ENCODE measurements around the gene RUNDC3A.
"Not testable (repeated sequence)": the region's sequence is repeated elsewhere in the genome, so short reads cannot be mapped to it uniquely, and the experiment has no call there.

Gene RUNDC3A

DNA sequence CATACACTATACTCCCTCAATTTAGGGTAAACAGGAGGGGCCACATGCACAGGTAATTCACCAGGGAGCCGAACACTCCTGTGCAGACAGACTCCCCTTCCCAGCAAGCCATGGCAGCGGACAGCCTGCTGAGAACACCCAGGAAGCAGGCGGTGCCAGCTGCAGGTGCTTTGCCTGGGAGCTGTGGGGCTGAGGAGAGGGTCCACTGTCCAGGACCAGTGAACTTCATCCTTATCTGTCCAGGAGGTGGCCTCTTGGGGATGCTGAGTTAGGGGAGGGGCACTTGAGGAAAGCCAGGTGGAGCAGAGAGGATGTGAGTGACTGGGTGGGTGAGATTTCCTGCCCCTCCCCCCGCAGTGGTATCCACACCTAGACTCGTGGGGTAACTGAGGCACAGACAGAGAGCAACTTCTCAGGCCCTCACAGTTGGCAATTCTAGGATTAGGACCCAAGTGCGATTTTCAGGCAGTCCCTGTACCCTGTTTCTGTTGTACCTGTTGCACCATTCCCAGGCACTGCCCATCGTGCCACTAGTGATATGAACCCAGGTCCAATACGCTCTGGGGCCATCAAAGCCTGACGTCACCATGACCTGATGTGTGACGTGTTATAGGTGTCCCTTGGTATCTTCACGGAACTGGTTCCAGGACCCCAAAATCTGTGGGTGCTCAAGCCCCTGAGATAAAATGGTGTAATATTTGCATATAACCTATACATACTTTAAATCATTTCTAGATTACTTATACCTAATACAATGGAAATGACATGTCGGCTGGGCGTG is 37.9 kb downstream of the RUNDC3A start:
- no peak for DNase-seq

DNA sequence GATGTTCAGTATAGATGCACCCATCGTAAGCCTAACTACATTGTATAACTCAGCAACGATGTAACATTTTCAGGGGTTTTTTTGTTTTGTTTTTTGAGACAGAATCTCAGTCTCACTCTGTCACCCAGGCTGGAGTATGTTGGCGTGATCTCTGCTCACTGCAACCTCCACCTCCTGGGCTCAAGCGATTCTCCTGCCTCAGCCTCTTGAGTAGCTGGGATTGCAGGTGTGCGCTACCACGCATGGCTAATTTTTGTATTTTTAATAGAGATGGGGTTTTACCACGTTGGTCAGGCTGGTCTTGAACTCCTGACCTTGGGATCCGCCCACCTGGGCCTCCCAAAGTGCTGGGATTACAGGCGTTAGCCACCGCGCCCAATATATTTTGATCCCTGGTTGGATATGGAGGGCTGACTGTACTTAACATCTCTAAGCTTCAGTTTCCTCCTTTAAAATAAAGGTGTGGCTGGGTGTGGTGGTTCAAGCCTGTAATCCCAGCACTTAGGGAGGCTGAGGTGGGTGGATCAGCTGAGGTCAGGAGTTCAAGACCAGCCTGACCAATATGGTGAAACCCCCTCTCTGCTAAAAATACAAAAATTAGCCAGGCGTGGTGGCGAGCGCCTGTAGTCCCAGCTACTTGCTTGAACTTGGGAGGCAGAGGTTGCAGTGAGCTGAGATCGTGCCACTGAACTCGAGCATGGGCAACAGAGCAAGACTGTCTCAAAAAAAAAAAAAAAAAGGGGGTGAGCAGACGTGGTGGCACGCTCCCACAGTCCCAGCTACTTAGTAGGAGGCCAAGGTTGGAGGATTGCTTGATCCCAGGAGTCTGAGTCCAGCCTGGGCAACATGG is 39.0 kb downstream of the RUNDC3A start:
- DNase-seq = not testable (repeated sequence)

DNA sequence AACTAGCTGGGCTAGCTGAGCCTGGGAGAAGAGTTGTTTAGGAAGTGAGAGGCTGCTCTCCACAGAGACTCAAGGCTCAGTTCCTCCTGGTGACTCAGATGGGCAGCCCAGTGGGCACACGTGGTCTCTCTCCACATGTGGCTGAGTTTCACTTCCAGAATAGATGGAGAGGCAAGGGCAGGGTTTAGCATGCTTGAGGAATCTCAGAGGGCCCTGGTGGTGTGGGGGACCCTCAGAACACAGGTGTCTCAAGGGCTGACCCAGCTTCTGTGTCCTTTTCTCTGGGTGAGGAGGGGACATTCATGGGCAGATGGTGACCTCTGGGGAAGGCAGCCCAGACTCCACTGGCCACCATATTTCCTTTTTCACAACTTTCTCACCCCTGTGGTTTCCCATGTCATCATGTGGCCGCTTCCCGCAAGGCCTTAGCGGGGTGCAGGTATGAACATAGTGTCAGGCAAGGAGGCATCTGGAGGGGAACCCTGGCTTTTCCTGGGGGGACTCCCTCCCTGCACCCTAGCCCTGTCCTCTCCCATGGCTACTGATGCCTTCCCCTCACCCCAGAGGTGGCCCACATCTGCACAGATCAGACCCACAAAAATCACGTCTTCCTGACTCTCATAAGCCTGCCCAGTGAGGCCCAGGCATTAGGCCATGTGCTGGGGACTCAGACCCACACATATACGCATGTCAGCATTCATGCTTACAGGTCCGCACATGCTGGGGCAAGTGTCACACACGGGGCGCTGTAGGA is 40.0 kb downstream of the RUNDC3A start:
- DNase-seq = no peak

DNA sequence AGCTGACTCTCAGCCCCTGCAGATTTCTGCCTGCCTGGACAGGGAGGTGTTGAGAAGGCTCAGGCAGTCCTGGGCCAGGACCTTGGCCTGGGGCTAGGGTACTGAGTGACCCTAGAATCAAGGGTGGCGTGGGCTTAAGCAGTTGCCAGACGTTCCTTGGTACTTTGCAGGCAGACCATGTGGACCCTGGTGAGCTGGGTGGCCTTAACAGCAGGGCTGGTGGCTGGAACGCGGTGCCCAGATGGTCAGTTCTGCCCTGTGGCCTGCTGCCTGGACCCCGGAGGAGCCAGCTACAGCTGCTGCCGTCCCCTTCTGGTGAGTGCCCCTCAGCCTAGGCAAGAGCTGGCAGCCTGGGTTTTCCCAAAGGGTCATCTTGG is 40.6 kb downstream of the RUNDC3A start:
- no peak for DNase-seq

DNA sequence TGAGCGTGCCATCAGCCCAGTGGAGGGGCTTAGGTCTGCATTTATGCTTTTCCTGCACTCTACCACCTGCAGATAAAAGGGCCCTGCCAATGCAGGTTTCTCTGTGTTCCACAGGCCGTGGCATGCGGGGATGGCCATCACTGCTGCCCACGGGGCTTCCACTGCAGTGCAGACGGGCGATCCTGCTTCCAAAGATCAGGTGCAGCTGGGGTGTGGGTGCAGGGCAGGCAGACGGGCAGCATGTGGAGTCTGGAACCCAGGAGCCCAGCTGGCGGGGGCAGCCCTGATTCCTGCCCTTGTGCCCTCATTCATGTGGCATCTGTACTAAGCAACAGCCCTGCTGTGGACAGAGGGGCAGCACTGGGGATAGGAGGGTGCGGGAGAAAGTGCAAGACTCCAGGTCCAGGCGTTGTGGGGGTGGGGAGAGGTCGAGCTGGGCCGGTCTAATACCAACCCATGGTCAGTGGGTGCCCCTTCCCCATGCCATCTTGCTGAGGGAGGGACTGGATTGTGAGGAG is 41.2 kb downstream of the RUNDC3A start:
- DNase-seq = no peak

DNA sequence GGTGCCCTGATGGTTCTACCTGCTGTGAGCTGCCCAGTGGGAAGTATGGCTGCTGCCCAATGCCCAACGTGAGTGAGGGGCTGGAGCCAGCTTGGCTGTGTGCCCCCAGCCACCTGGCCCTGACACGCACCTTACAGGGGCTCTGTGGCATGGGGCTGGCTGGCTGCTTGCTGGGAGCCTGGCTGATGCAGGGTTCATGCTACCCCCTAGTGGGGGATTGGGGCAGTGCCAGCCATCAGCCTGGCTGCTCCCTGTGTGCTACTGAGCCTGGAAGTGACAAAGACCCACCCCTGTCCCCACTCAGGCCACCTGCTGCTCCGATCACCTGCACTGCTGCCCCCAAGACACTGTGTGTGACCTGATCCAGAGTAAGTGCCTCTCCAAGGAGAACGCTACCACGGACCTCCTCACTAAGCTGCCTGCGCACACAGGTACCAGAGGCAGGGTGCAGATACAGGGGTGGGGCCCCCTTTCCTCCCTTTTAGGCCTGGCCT is 42.4 kb downstream of the RUNDC3A start:
- DNase-seq = peak; percentile 3

DNA sequence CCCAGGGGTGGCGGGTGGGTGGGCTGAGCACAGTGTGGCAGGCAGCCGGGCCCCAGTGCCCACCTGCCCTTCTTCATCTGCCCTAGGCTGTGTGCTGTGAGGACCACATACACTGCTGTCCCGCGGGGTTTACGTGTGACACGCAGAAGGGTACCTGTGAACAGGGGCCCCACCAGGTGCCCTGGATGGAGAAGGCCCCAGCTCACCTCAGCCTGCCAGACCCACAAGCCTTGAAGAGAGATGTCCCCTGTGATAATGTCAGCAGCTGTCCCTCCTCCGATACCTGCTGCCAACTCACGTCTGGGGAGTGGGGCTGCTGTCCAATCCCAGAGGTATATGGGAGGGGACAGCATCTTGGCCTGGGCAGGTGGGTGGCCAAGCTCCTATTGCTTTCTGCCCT is 43.1 kb downstream of the RUNDC3A start:
- DNase-seq = no peak

DNA sequence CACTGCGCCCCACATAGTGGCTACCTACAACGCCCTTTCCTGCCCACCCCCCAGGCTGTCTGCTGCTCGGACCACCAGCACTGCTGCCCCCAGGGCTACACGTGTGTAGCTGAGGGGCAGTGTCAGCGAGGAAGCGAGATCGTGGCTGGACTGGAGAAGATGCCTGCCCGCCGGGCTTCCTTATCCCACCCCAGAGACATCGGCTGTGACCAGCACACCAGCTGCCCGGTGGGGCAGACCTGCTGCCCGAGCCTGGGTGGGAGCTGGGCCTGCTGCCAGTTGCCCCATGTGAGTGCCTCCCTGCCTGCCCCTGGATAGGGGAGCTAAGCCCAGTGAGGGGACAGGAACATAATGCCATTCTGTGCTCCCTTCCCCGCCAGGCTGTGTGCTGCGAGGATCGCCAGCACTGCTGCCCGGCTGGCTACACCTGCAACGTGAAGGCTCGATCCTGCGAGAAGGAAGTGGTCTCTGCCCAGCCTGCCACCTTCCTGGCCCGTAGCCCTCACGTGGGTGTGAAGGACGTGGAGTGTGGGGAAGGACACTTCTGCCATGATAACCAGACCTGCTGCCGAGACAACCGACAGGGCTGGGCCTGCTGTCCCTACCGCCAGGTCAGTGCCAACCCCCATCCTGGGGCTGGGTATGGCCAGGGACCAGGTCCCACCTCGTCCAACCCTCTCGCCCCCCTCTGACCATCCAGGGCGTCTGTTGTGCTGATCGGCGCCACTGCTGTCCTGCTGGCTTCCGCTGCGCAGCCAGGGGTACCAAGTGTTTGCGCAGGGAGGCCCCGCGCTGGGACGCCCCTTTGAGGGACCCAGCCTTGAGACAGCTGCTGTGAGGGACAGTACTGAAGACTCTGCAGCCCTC is 43.8 kb downstream of the RUNDC3A start:
- no peak for DNase-seq

DNA sequence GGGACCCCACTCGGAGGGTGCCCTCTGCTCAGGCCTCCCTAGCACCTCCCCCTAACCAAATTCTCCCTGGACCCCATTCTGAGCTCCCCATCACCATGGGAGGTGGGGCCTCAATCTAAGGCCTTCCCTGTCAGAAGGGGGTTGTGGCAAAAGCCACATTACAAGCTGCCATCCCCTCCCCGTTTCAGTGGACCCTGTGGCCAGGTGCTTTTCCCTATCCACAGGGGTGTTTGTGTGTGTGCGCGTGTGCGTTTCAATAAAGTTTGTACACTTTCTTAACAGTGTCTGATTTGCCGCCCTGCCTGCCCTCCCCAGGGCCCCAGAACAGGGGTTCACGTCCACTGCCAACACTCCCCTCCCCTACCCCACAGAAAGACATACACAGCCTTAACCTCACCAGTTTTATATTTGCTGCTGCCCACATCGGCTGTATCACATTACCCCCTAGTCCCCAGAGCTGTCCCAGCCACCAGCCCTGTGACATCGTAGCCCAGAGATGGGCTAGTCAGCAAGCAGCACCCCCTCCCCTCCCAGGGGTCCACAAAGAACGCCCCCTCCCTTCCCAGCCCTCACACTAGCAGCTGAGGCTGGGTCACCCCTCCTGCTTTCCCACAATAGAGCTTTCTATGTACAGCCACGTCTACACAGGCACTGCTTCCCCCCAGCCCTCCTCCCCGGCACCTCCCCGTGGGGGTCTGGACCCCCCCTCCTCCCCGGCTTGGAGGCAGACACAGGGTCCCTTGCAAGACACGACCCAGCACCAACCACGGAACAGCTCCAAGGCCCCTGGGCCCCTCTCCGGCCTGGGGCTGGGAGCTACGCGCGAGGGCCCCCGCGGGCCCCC is 44.6 kb downstream of the RUNDC3A start:
- no peak for DNase-seq

DNA sequence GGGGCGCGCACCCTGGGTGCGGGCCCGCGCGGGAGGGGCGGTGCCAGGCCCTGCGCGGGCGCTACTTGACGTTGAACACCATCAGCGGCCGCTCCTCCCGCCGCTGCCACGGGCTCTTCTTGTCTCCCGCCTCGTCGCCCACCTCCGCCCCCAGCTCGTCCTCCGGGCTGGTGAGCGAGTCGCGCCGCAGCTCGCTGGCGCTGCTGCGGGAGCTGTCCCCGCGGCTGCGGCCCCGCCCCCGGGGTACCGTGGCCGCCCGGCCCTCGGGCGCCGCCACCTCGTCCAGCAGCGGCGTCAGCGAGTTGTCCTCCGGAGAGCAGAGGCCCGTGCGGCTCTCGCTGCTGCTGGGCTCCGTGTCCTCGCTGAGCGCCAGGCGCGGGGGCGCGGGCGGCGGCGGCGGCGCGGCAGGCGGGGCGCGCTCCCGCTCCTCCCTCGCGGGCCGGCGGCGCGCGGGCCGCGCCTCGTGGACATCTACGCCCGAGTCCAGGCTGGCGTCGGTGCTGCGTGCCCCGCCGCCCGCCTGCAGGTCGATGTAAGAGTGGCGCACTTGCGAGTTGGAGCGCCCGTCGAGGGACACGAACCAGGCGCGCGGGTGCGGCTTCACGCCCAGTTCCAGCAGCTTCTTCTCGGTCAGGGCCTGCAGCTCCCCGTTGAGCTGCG is 45.4 kb downstream of the RUNDC3A start:
- DNase-seq = no peak

DNA sequence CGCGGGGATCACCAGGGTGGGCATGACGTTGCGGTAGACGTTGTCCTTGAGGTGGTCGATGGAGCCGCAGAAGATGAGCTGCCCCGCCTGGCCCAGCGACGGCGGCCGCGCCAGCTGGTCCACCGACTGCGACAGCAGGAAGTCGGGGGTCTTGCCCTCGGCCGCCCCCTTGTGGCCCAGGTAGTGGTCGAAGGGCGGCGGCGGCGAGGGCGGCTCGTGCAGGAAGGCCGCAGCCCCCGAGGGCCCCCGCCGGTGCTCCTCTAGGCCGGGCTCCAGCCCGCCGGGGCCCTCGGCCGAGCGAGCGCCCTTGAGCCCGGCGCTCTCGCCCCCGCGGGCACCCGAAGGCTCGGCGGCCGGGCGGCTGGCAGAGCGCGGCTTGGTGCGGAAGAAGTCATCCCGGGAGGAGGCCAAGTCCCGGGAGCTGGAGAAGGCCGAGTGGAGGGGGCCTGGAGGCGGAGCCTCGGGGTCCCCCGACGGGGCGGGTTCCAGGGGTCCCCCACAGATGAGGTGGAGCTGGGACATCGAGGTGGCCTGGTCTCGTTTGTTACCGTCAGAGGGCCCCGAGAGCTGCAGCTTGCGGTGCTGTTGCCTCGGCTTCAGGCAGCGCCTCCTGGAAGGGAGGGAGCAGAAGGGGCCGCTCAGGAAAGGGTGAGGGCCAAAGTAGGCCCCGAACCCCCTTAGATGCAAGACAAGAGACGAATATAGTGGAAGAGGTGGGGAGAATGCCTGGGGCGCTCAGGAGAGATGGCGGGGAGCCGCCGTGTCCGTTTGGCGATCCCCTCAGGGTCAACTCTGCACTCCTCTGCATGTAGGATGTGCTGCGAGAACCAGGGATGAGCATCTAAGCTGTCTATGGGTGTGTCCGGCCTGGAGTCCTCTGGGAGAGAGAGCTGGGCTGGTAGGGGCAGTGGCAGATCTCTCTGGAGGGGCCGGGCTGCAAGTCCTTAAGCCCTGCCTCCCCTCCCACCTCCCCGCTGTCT is 46.5 kb downstream of the RUNDC3A start:
- DNase-seq = no peak

DNA sequence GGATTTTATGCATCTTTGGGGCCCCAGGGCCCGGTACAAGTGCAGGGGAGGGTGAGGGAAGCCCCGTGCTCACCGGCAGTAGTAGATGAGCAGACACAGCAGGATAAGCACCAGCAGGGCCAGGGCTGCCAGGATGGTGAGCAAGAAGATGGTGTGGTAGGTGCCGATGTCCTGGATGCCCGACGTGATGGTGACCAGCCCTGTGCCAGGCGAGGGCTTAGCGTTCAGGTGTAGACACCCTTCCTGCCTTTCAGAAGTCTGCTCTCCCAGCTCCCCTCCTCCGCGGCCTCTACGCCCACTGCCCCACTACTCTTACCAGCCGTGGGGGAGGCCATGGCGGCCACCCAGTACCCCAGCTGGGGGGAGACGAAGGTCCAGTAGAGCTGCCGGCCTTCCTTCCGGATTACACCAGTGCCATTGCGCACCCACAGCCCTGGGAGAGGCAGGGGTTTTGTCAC is 47.3 kb downstream of the RUNDC3A start:
- DNase-seq = no peak

DNA sequence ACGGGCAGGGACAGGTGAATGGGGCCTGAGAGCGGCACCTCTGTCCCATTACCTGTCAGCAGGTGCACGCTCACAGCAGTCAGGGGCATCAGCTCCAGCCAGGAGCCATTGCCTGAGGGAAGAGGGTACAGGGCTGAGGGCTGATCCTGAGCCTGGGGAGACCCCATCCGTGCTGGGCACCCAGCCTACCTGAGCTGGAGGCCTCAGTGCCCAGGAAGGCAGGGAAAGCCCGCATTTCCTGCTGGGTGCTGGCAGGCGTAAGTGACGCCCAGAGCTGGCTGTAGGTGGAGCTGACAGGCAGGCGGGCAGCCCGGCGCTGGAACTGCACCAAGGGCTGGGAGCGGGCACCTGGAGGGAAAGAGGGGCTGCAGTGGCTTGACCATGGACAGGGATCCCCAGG is 47.8 kb downstream of the RUNDC3A start:
- no peak for DNase-seq

DNA sequence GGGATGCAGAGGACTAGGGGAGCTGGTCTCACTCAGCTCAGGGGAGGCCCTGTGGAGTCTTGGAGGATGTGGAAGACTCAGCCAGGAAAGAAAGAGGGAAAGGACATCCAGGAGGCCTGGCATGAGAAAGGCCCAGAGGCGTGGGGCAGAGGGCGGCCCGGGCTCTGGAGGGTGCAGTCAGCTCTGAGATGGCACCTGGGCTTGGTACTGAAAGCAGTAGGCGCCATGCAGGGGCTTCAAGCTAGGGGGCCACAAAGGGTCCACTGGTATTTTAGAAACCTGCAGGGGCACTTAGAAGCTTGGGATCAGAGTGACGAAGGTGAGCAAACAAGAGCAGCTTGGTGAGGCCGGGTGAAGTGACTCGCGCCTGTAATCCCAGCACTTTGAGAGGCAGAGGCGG is 49.7 kb downstream of the RUNDC3A start:
- no peak for DNase-seq

DNA sequence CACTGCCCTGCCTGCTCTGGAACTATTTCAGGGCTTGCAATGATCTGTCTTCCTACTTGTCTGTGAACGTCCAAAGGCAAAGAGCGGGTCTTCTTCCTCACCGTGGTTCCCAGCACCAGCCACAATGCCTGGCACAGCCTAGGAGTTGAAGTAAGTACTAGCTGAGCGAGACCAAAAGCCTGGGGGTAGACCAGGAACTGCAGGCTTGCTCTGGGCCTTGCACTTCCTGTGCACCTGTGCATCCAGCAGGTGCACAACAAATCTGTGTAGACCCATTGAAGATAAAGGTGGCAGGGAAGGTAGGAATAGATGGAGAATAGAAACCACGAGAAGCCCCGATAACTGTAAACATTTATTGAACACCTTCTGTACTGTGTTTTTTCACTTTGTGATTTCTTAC is 50.6 kb downstream of the RUNDC3A start:
- no peak for DNase-seq

DNA sequence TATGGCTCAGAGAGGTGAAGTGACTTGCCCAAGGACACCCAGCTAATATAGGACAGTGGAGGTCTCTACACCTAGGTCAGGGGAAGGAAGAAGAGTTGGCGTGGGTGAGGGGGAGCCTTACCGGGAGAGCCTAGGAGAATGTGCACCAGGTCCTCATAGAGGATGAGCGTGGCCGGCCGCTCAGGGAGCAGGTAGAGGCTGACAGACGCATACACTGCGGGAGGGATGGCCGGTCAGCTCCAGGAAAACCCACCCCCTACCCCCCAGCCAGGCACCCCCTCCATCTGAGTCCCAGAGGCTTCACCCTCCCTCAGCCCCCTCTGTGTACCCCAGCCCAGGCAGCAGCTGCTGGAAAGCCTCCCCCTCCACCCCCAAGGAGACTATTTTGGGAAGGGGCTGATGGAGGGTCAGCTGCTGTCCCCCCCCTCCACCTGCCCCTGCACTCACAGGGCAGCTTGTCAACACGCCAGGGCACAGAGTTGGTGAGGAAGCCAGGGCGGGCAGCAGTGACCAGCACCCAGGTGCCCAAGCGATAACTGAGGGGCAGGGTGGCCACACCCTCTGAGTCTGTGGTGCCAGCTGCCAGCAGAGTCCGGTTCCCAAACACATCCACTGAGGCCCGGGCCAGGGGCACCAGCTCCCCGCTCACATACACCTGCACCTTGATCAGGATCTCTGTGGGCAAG is 51.2 kb downstream of the RUNDC3A start:
- no peak for DNase-seq

DNA sequence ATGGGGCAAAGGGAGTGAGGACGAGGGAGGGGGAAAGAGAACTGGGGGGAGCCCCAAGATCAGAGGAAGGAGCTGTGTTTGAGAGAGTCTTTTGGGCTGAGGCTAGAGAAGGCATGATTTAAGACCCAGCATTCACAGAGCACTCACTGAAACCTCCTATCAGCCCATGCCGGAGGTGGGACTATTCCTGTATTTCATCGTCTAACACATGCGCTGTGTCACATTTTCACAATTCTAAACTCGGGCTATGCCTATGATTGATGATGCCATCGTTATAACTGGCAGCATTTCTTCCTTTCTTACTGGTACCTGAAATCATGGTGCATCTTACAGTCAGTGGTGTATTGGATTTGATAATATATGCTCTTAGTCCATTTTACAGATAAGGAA is 51.7 kb downstream of the RUNDC3A start:
- no peak for DNase-seq

DNA sequence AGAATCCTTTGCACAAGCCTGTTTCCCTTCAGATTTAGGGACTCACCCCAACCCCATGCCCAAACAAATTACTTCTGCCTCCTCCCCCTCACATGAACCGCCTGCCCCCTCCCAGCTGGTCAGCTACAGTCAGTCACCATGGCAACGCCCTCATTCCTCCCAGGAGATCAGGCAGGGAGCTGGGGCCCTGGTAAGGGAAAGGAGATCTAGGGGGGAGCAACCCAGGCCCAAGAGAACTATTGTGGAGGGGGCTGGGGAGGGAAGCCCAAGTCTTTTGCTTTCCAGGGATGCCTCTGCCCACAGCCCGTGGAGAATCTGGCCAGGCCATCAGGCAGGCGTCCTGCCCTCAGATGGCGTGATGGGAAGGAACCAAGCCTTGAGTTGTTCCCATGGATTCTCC is 52.4 kb downstream of the RUNDC3A start:
- DNase-seq = no peak
